SK-N-SH treated with all-trans-retinoic acid at 6 μM for 48 hours (cell line): ENCODE data around the gene FGFR3.

Source experiments
- ATAC-seq: fragments of 200-7000 bp; cut with Tn5 transposase; 3 replicates; pipeline ENCODE4 v1.9.1; 2020; ENCODE audit warnings: mild to moderate bottlenecking, moderate library complexity
- ARNTL ChIP-seq: fragments of 450-650 bp; formaldehyde crosslinking; IDR thresholded peaks from 2 replicates; pipeline ENCODE4 v1.5.0; 2020; ENCODE audit warnings: low read depth, mild to moderate bottlenecking, moderate library complexity, borderline replicate concordance
- CSDC2 ChIP-seq: fragments of 250-450 bp; sonication (Bioruptor Pico); IDR thresholded peaks from 2 replicates; pipeline ENCODE4 v1.5.0; 2020; ENCODE audit warnings: mild to moderate bottlenecking, moderate library complexity
- CSRNP3 ChIP-seq: fragments of 250-450 bp; sonication (Bioruptor Pico); IDR thresholded peaks from 2 replicates; pipeline ENCODE4 v1.5.1; 2021; ENCODE audit warnings: mild to moderate bottlenecking, moderate library complexity
- ESRRG ChIP-seq: fragments of 250-450 bp; sonication (Bioruptor Pico); IDR thresholded peaks from 2 replicates; pipeline ENCODE4 v1.6.1; 2021; ENCODE audit warnings: mild to moderate bottlenecking
- GLIS3 ChIP-seq: fragments of 250-450 bp; sonication (Bioruptor Pico); IDR thresholded peaks from 2 replicates; pipeline ENCODE4 v1.5.0; 2020; ENCODE audit warnings: mild to moderate bottlenecking, moderate library complexity
- POU6F1 ChIP-seq: fragments of 250-450 bp; sonication (Bioruptor Pico); IDR thresholded peaks from 2 replicates; pipeline ENCODE4 v1.8.0; 2021; ENCODE audit warnings: low read depth, mild to moderate bottlenecking, moderate library complexity, borderline replicate concordance
- PPARA ChIP-seq: fragments of 250-450 bp; sonication (Bioruptor Pico); IDR thresholded peaks from 2 replicates; pipeline ENCODE4 v1.5.0; 2020; ENCODE audit warnings: mild to moderate bottlenecking, borderline replicate concordance
- RARB ChIP-seq: fragments of 250-450 bp; sonication (Bioruptor Pico); IDR thresholded peaks from 2 replicates; pipeline ENCODE4 v1.8.0; 2021; ENCODE audit warnings: mild to moderate bottlenecking, moderate library complexity
- SNAI2 ChIP-seq: fragments of 250-450 bp; sonication (Bioruptor Pico); IDR thresholded peaks from 2 replicates; pipeline ENCODE4 v1.5.0; 2020; ENCODE audit warnings: mild to moderate bottlenecking, moderate library complexity
- TCF4 ChIP-seq: fragments of 250-450 bp; sonication (Bioruptor Pico); IDR thresholded peaks from 2 replicates; pipeline ENCODE4 v1.8.0; 2021; ENCODE audit warnings: mild to moderate bottlenecking, moderate library complexity, borderline replicate concordance
- TOX ChIP-seq: fragments of 250-450 bp; sonication (Bioruptor Pico); IDR thresholded peaks from 2 replicates; pipeline ENCODE4 v1.8.0; 2021; ENCODE audit warnings: mild to moderate bottlenecking, moderate library complexity, borderline replicate concordance
- TSHZ2 ChIP-seq: fragments of 250-450 bp; sonication (Bioruptor Pico); IDR thresholded peaks from 2 replicates; pipeline ENCODE4 v1.5.0; 2020; ENCODE audit warnings: mild to moderate bottlenecking, moderate library complexity
- ZC3H10 ChIP-seq: fragments of 250-450 bp; sonication (Bioruptor Pico); IDR thresholded peaks from 2 replicates; pipeline ENCODE4 v1.5.1; 2021; ENCODE audit warnings: mild to moderate bottlenecking, moderate library complexity
- ZFP3 ChIP-seq: fragments of 250-450 bp; sonication (Bioruptor Pico); IDR thresholded peaks from 2 replicates; pipeline ENCODE4 v1.5.0; 2020; ENCODE audit warnings: mild to moderate bottlenecking, moderate library complexity
- ZFP30 ChIP-seq: fragments of 450-650 bp; formaldehyde crosslinking; IDR thresholded peaks from 2 replicates; pipeline ENCODE4 v1.5.0; 2022; ENCODE audit warnings: mild to moderate bottlenecking, moderate library complexity
- ZNF565 ChIP-seq: fragments of 450-650 bp; formaldehyde crosslinking; conservative IDR thresholded peaks from 2 replicates; pipeline ENCODE4 v1.5.0; 2020; ENCODE audit warnings: low read depth, mild to moderate bottlenecking, moderate library complexity
- ZNF70 ChIP-seq: fragments of 450-650 bp; formaldehyde crosslinking; IDR thresholded peaks from 2 replicates; pipeline ENCODE4 v1.5.0; 2020; ENCODE audit warnings: mild to moderate bottlenecking, moderate library complexity
- ZNF8 ChIP-seq: fragments of 450-650 bp; formaldehyde crosslinking; IDR thresholded peaks from 2 replicates; pipeline ENCODE4 v1.5.0; 2020; ENCODE audit warnings: mild to moderate bottlenecking, moderate library complexity
- TF ChIP-seq, protein P1 (sequence below): fragments of 250-450 bp; sonication (Bioruptor Pico); IDR thresholded peaks from 2 replicates; pipeline ENCODE4 v1.8.0; 2020; ENCODE audit warnings: mild to moderate bottlenecking, moderate library complexity, borderline replicate concordance
- TF ChIP-seq, protein P2 (sequence below): fragments of 250-450 bp; sonication (Bioruptor Pico); IDR thresholded peaks from 2 replicates; pipeline ENCODE4 v1.5.1; 2020; ENCODE audit warnings: low read depth, mild to moderate bottlenecking, moderate library complexity

The FGFR3 gene

GRCh38 chr4:1822568-1823544 is 29.8 kb downstream of the FGFR3 start:
- ATAC-seq: no peak; the same call in 2 of the 3 replicates
- TF ChIP-seq GLIS3 (CRISPR knock-in tag) (no peak), POU6F1 (CRISPR knock-in tag) (no peak), TOX (CRISPR knock-in tag) (no peak), ZFP30 (no peak), TCF4 (no peak), CSRNP3 (no peak)
- TF ChIP-seq, protein P1, sequence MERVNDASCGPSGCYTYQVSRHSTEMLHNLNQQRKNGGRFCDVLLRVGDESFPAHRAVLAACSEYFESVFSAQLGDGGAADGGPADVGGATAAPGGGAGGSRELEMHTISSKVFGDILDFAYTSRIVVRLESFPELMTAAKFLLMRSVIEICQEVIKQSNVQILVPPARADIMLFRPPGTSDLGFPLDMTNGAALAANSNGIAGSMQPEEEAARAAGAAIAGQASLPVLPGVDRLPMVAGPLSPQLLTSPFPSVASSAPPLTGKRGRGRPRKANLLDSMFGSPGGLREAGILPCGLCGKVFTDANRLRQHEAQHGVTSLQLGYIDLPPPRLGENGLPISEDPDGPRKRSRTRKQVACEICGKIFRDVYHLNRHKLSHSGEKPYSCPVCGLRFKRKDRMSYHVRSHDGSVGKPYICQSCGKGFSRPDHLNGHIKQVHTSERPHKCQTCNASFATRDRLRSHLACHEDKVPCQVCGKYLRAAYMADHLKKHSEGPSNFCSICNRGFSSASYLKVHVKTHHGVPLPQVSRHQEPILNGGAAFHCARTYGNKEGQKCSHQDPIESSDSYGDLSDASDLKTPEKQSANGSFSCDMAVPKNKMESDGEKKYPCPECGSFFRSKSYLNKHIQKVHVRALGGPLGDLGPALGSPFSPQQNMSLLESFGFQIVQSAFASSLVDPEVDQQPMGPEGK (CRISPR knock-in tag): no peak

DNA sequence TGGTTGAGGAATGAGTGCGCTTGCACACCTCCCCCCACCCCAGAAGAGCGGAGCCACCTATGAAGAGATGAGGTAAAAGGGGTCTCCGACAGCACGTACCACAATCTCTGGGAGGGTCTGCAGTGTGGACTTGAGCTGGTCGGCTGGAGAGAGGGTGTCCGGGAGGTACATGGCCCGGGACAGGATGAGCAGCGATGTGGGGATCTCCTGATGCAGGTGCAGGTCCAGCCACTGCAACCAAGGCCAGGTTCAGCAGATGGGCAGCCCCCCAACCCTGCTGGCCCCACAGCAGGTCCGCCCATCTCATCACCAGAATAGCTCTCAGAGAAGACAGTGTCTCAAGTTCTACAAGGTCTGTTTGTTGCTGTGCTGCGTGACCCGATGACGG is 30.4 kb downstream of the FGFR3 start:
- TF ChIP-seq TSHZ2 (CRISPR knock-in tag) (no peak), SNAI2 (CRISPR knock-in tag) (no peak), ZNF565 (CRISPR knock-in tag) (no peak), PPARA (CRISPR knock-in tag) (no peak), ZFP3 (CRISPR knock-in tag) (no peak)
- no peak for ATAC-seq

GRCh38 chr4:1824746-1825145 is 31.7 kb downstream of the FGFR3 start:
- no peak for ATAC-seq
- TF ChIP-seq GLIS3 (CRISPR knock-in tag) (no peak), CSDC2 (CRISPR knock-in tag) (no peak), ZNF565 (CRISPR knock-in tag) (no peak), ZFP30 (no peak), ZC3H10 (no peak), RARB (CRISPR knock-in tag) (no peak), ESRRG (CRISPR knock-in tag) (no peak), ZNF70 (CRISPR knock-in tag) (no peak), ZNF8 (CRISPR knock-in tag) (no peak), ARNTL (no peak), CSRNP3 (no peak)
- TF ChIP-seq, protein P2, sequence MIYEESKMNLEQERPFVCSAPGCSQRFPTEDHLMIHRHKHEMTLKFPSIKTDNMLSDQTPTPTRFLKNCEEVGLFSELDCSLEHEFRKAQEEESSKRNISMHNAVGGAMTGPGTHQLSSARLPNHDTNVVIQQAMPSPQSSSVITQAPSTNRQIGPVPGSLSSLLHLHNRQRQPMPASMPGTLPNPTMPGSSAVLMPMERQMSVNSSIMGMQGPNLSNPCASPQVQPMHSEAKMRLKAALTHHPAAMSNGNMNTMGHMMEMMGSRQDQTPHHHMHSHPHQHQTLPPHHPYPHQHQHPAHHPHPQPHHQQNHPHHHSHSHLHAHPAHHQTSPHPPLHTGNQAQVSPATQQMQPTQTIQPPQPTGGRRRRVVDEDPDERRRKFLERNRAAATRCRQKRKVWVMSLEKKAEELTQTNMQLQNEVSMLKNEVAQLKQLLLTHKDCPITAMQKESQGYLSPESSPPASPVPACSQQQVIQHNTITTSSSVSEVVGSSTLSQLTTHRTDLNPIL (CRISPR knock-in tag): no peak
- TF ChIP-seq, all 23 proteins: peak for 0
